Measurements from ENCODE around the gene GATM.
A peak's percentile ranks its signal among the peaks of the same experiment; 100 is the strongest.
"Not testable (repeated sequence)": the region's sequence is repeated elsewhere in the genome, so short reads cannot be mapped to it uniquely, and the experiment has no call there.

Gene GATM

DNA sequence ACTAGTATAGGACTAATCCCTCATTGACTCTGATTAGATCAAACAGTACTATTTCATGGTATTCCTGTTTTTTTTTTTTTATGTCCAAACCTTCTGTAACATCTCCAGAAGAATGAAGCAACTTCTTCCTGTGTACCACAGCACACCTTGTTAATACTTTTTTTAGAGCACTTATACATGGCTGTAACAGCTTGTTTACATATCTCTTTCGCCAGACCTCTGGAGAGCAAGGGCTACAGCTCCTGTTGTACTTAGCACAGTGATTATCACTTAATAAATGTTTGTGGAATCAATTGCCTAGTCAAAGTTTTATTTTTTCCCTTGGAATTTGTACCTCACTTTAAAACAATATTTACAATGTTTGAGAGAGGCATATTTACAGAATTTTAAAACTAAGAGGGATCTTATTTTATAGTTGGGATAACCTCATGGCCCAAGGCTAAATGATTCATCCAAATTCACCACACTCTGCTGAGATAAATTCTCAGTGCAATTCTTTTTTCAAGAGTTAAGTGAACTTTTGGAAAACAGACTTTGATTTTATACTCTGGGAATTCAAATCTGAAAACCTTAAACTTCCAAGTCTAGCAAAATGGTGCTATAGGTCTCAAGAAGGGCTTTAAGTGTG lies 9.2 kb upstream of the GATM start:
- no peak for DNase-seq

DNA sequence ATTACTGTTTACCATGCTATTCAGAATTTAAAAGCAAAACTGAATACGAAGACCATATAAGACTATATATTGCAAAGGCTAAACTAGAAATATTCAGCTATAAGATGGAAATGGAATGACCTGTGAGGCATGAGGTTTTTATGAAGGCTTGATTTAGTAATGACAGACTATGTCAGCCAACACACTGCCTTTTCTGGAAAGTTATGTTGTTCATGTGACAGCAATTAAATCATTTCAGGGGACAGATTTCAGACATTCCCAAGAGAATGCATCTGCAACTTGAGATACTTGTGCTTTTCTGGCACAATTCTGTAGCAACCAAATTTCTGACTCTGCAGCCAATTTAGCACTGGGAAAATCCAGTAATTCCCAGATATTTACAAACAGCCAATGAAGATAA lies 8.6 kb upstream of the GATM start:
- no peak for DNase-seq

GRCh38 chr15:45386420-45386819 lies 8.1 kb upstream of the GATM start:
- DNase-seq: peak; percentile 6

- DNase-seq: no peak
Observed at GRCh38 chr15:45385590-45385989, 7.2 kb upstream of the GATM start.

GRCh38 chr15:45384700-45385099 lies 6.4 kb upstream of the GATM start:
- no peak for DNase-seq

DNA sequence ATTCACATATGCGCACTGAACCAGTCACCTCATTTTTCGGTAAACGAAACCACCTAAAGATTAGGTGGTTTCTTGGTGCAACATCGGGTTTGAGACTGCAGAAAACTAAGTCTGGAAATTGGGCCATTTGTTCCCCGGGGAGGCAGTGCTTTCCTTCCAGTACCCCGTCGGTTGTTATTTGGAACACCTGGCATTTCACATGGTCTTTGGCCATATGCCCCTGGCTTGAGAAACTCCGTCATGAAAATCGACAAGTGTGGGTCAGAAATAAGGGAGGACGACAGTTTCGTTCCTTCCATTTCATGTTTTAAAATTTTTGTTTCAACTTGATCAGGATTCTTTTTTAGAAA lies 544 bp upstream of the GATM start:
- DNase-seq: no peak

DNA sequence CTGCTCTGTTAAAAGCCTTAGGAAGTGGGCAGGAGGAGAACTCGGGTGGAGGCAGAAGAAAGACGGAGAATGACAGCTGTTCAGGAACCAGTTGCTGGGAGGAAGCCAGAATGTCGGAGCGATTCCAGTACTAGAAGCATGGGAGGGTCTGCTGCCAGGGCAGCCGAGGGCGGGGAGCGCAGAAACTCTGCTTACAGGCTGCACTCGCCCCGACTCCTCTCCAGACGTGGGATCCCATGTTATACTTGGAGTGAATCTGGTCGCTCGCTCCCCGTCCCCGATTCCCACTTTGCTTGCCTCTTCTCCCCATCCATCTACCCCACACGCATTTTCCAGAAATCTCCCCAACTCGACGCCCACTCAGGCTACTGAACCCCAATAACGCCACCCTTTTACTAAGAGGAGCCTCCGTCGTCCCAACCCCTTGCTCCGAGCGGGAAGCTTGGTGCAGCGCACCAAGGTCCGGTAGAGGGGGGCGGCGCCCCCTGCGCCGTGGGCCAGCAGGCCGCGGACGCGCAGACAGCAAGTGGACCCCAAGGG lies 665 bp downstream of the GATM start:
- DNase-seq: peak; percentile 82

- no peak for DNase-seq
Observed at GRCh38 chr15:45376967-45377608, 1.3 kb downstream of the GATM start.

DNA sequence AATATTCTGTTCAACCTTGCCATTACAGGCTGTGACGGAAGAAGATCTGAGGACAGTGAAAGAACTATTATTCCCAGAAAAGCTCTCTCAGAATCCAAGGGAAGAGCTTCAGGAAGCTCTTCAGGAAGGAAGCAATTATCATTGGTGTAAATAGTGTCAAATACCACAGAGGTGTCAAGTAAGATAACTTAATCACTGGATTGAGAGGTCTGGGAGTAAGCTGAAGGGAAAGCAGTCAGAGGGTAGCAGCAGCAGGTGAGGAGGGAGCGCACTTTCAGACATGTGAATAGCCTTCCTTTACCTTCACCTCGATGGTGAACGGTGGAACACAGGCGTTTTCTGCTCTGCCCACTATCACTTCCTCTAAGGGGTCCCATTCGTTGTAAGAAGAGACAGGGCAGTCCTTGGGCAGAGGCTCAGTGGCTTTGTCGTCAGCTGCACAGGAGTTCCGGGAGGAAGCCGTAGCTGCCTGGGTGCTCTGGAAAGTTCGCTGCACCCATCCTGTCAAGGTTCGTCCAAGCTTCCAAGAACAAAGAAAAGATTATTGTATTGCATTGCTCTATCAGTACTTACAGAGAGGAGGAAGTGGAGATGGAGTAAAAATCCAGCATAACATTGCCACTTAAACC lies 1.9 kb downstream of the GATM start:
- no peak for DNase-seq

DNA sequence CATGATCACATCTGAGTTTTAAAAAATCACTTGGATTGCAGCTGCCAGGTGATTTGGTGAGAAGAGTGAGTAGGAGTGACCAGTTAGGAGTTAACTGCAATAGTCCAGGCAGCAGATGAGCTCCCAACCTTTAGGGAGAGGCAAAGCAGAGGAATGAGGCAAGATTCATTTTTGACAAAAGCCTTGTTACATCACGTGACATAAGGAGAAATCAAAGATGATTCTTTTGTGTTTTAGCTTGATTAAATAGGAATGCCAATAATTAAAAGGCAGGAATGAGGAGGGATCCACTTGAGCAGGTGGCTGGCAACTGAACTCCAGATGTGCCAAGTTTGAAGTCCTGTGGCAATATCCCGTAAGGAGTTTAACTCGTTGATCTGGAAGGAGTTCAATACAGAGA lies 2.5 kb downstream of the GATM start:
- no peak for DNase-seq

- DNase-seq: no peak
Observed at GRCh38 chr15:45373976-45374375, 4.4 kb downstream of the GATM start.

- DNase-seq: no peak
Observed at GRCh38 chr15:45372041-45372995, 6.0 kb downstream of the GATM start.

DNA sequence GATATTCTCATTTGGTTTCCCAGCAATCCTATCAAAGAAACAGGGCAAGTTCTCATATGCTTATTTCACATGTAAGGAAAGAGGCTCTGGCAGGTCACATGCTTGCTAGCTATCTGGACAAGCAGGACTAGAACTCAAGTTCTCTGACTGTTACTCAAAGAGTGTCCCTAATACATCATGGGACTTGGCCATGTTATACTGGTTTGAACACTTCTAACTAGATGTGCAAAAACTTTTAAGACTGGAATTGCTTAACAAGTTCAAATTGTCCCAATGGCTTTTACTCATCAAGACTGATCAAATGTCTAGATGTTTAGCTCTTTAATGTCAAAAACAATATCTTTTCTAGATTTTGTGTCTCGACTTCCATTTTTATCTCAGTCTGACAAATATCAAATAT lies 6.8 kb downstream of the GATM start:
- no peak for DNase-seq

DNA sequence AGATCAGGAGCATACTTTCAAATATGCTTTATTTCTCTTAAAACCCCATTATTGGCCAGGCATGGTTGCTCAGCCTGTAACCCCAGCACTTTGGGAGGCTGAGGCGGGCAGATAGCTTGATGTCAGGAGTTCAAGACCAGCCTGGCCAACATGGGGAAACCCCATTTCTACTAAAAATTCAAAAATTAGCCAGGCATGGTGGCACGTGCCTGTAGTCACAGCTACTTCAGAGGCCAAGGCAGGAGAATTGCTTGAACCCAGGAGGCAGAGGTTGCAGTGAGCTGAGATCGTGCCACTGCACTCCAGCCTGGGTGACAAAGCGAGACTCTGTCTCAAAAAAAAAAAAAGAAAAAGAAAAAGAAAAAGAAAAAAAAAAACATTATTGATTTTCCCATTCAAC lies 8.3 kb downstream of the GATM start:
- DNase-seq: not testable (repeated sequence)

- not testable (repeated sequence) for DNase-seq
Observed at GRCh38 chr15:45367222-45367621, 11.1 kb downstream of the GATM start.

GRCh38 chr15:45364271-45364670 lies 14.1 kb downstream of the GATM start:
- no peak for DNase-seq

DNA sequence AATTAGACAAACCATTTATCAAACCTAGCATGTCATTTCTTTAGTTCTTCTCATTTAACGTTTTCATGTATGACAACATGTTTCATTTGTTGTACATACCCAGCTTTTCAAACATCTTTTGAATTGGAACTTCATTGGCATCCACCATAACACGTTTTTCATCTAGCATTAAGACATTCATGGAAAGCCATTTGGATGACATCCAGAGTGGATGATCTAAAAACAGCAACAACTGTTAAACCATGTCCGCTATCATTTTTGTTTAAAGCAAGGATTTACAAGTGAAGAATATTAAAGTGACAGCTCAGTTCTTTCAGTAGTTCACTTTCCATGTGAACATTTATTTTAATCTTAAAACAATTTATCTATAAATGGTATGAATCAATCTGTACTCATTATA lies 14.5 kb downstream of the GATM start:
- DNase-seq: no peak

DNA sequence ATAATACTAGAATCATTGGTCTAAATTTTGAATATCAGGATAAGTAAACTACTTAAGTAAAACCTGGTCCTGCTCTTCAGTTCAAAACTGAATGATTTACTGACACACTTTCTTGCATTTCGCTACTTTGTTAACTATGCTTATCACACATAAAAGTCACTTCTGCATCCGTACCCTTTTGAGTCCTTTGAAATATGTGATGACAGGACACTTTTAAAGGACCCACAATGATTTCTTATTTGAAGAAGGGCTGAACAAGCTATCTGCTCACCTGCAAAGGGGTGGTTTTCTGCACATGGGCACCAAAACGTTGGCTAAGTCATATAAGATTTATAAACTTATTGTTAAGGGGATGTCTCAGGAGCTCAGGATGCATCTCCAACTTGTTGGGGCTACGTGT lies 15.0 kb downstream of the GATM start:
- no peak for DNase-seq

GRCh38 chr15:45362419-45362818 lies 15.9 kb downstream of the GATM start:
- DNase-seq: no peak

GRCh38 chr15:45361878-45362277 lies 16.5 kb downstream of the GATM start:
- DNase-seq: no peak

DNA sequence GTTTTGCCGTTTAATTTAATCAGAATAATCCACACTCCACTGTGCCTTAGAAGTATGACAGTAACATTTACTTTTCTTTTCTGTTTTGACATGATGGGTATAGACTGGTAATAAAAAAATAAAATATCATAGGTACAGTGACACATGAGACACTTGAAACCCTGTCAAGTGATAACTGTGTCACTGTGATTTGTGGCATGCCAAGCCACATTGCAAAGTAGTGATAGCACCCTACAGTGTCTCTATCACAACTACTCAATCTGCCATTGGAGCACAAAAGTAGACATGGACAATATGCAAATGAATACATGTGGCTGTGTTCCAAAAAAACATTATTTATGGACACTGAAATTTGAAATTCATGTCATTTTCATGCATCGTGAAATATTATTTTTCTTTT lies 22.5 kb downstream of the GATM start:
- no peak for DNase-seq

DNA sequence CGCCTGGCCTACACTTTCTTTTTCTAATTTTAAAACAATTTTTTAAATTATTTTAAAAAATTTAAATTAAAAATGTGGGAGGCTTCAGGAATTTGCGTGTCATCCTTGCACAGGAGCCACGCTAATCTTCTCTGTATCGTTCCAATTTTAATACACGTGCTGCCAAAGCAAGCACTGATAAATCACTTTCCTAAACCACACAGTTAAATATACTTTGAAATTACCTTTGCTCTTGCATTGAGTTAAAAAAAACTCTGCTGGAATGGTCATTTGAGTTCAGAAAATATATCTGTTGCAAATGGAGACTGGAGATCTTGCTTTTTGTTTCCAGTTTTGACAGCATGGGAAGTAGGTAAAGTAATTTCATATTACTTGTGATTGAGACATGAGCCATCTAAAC lies 23.6 kb downstream of the GATM start:
- no peak for DNase-seq

DNA sequence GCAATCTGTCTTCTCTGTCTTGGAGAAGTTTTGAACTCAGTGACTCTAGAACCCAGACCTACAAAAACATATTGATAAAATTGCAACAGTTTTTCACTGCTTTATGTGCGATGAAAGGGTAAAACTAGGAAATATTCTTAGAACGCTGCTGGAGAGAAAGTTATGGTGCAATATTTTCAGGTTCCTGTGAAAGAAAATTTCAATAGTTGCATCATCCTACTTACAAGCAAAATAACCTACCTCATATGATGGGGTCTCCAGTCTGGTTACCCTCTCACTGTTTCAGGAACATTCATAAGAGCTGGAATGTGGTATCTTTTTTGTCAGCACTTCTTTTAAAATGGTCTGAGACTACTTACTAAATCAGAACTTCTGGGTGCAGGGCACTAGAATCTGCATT lies 27.1 kb downstream of the GATM start:
- no peak for DNase-seq
